ENCODE results near the gene CDYL.

DNA sequence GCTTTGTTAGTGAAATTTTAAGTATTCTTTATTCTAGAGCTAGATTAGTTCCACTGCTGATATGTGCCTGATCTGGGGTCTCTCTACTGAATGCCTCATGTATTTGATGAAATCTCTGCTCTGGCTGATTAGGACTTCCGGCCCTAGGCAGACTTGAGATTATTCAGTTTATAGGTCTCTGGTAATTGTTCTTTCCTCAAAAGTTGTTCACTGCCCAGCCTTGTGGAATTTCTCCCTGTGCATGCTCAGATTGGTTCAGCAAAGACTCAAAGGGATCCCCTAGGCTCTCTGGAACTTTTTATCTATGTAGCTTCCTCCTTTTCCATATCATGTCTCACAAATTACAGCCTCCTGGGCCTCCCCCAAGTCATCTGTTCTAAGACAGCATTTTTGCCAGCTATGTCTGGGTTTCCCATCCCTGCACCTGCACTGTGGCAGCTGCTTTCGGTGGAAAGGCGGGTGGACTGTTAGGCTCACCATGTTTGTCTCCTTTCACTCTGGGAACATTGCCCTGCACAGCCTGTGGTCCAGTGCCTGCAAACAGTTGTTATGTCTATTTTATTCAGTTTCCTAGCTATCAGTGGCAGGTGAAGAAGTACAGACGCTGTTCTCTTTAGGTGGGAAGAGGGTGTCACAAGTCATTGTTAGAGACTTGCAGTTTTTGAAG lies 154.0 kb downstream of the CDYL start:
- TF ChIP-seq CTCF (IDR thresholded peaks at IDR 0.05; ENCODE audit: low read length) (no peak), EZH2 (IDR thresholded peaks at IDR 0.05; ENCODE audit: borderline replicate concordance, low read length) (no peak)
